Measurements from ENCODE around the gene GPR150. TPM values are rescaled to one million over a fixed set of nuclear protein-coding genes. Genes with fewer than 3 reads are reported as not detected.

The GPR150 gene
- total RNA-seq, 1 donor from 2014 or later = 0.14 TPM

DNA sequence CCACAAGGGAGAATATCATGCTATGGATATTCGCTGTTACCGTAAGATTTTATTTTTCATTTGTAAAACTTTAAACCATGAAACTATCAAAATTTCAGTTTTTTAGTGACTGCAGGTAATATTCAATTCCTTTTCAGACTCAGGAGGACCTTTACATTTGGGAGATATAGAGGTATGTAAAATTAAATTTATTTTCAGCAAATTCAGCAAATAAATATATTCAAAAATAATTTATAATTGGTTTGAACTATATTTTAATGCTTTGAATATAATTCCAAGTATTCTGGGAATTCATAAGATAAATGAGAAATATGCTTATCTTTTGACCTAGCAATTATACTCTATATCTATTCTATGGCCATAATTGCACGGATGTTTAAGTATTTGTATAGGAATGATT, 34.3 kb downstream of the GPR150 start:
- peaks cover 11% of the 10 kb centered on the region for H3K4me1 ChIP-seq
- intact Hi-C loops (cut with micrococcal nuclease) = no loop called here

DNA sequence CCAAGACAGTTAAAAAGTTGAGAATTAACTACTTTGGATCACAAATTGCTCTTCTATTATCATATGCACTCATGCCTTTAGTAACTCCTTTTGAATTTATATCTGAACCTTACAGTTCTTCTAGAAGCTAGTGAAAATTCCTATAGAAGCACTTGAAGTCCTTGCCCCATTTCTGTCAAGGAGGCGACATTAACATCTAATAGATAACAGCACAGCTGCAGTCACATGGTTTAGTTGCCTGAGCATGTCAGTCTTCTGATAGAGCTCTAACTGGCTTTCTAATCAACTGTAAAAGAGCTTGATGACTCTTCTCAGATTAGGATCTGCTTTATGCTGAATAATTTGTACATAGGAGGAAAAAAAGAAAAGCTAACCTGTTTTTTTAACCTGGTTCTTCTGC, 35.7 kb downstream of the GPR150 start:
- intact Hi-C loops (cut with micrococcal nuclease) = no loop called here

More for the DNA sequence above, 34.3 kb downstream of the GPR150 start:
- H3K27ac ChIP-seq (replicated peaks) = no peak overlapping the region
- H3K9me3 ChIP-seq (replicated peaks) = no peaks in the 10 kb centered on the region
- H3K36me3 ChIP-seq = no peaks in the 10 kb centered on the region
- DNase-seq = no peak
- TF ChIP-seq, protein P1, sequence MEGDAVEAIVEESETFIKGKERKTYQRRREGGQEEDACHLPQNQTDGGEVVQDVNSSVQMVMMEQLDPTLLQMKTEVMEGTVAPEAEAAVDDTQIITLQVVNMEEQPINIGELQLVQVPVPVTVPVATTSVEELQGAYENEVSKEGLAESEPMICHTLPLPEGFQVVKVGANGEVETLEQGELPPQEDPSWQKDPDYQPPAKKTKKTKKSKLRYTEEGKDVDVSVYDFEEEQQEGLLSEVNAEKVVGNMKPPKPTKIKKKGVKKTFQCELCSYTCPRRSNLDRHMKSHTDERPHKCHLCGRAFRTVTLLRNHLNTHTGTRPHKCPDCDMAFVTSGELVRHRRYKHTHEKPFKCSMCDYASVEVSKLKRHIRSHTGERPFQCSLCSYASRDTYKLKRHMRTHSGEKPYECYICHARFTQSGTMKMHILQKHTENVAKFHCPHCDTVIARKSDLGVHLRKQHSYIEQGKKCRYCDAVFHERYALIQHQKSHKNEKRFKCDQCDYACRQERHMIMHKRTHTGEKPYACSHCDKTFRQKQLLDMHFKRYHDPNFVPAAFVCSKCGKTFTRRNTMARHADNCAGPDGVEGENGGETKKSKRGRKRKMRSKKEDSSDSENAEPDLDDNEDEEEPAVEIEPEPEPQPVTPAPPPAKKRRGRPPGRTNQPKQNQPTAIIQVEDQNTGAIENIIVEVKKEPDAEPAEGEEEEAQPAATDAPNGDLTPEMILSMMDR (IDR thresholded peaks at IDR 0.05; ENCODE audit: borderline replicate concordance) = no peak
- H3K4me3 ChIP-seq = no peak overlapping the region
- no peaks in the 10 kb centered on the region for H3K27me3 ChIP-seq (ENCODE audit: low read depth)

DNA sequence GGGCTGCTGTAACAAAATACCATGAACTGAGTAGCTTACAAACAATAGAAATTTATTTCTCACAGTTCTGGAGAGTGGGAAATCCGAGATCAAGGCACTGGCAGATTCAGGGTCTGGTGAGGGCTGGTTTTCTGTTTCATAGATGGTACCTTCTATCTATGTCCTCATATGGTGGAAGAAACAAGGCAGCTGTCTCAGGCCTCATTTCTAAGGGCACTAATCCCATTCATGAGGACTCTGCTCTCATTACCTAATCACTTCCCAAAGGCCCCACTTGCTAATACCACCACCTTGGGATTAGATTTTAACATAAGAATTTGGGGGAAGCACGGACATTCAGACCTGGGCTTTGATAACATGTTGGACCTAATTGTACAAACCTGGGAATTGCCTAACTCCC, 40.2 kb downstream of the GPR150 start:
- DNase-seq = no peak
- intact Hi-C loops (cut with micrococcal nuclease) = loop anchor here (5.0 to 10.0 kb wide), 3 partner anchors 75 to 187 kb away; partner anchors contain the start of gene RHOBTB3
- no peaks in the 10 kb centered on the region for H3K9me3 ChIP-seq (replicated peaks)
- H3K27me3 ChIP-seq (ENCODE audit: low read depth) = no peaks in the 10 kb centered on the region
- TF ChIP-seq, protein P1 (IDR thresholded peaks at IDR 0.05; ENCODE audit: borderline replicate concordance) = no peak
- peaks cover 19% of the 10 kb centered on the region for H3K4me1 ChIP-seq
- no peaks in the 10 kb centered on the region for H3K36me3 ChIP-seq
- H3K27ac ChIP-seq (replicated peaks) = no peak overlapping the region
- no peak overlapping the region for H3K4me3 ChIP-seq

More for the DNA sequence above, 35.7 kb downstream of the GPR150 start:
- H3K27me3 ChIP-seq (ENCODE audit: low read depth) = no peaks in the 10 kb centered on the region
- H3K36me3 ChIP-seq = no peaks in the 10 kb centered on the region
- no peak overlapping the region for H3K4me3 ChIP-seq
- TF ChIP-seq, protein P1 (IDR thresholded peaks at IDR 0.05; ENCODE audit: borderline replicate concordance) = no peak
- no peak for DNase-seq
- H3K4me1 ChIP-seq = peaks cover 11% of the 10 kb centered on the region
- H3K9me3 ChIP-seq (replicated peaks) = no peaks in the 10 kb centered on the region
- H3K27ac ChIP-seq (replicated peaks) = no peak overlapping the region

DNA sequence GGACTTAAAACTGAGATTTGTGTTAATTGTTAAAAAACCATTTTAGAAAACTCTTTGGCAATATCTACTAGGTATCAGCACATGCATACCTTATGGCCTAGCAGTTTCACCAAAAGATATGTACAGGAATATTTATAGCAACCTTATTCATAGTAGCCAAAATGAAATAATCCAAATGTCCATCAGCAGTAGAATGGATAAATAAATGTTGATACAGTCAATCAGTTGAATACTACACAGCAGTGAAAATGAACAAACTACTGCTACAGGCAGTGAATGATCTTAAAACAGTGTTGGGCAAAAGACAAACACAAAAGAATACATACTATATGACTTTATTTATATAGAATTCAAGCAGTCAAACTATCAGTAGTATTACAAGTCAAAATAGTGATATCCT, 43.1 kb downstream of the GPR150 start:
- H3K4me3 ChIP-seq = no peak overlapping the region
- peaks cover 9% of the 10 kb centered on the region for H3K4me1 ChIP-seq
- intact Hi-C loops (cut with micrococcal nuclease) = loop anchor here (5.0 to 10.0 kb wide), 3 partner anchors 72 to 184 kb away; partner anchors contain the start of gene RHOBTB3
- no peak overlapping the region for H3K27ac ChIP-seq (replicated peaks)
- TF ChIP-seq, protein P1 (IDR thresholded peaks at IDR 0.05; ENCODE audit: borderline replicate concordance) = no peak
- no peak for DNase-seq
- H3K27me3 ChIP-seq (ENCODE audit: low read depth) = no peaks in the 10 kb centered on the region
- H3K9me3 ChIP-seq (replicated peaks) = no peaks in the 10 kb centered on the region
- no peaks in the 10 kb centered on the region for H3K36me3 ChIP-seq

DNA sequence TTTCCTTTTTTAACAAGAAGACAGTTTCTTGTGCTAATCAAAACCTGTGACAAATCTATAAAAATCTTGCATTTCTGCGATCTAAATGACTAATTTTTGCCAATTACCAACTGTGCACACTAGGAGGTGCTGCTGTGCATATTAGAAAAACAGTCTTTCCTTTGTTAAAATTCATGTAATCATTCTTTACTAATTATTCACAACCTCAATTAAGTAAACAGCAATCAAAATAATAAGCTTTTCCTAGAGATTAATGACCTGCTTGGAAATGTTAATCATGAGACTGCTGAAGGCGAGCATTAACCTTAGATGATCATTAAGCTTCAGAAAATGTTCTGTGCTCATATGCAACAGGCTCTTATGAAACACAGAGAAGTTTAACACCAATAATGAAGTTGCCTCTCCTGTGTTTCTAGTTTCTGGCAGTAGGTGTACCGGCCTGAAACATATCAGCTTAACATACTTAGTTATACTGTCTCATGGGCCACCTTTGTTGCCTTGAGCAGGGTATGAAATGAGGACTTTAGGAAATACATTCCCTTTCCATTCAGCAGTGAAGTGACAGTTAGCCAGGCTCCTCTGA, 44.4 kb downstream of the GPR150 start:
- intact Hi-C loops (cut with micrococcal nuclease) = loop anchor here (5.0 to 10.0 kb wide), 3 partner anchors 71 to 183 kb away; partner anchors contain the start of gene RHOBTB3
- H3K4me3 ChIP-seq = no peak overlapping the region
- no peaks in the 10 kb centered on the region for H3K9me3 ChIP-seq (replicated peaks)
- peak overlapping the region; percentile 20 for H3K27ac ChIP-seq (replicated peaks)
- TF ChIP-seq, protein P1 (IDR thresholded peaks at IDR 0.05; ENCODE audit: borderline replicate concordance) = peak; percentile 85
- DNase-seq = no peak
- H3K4me1 ChIP-seq = peaks cover 16% of the 10 kb centered on the region
- no peaks in the 10 kb centered on the region for H3K27me3 ChIP-seq (ENCODE audit: low read depth)
- H3K36me3 ChIP-seq = no peaks in the 10 kb centered on the region
